Inflammatory macrophage treated with lipopolysaccharide for 1 hour (primary cell): ENCODE results near the gene CENPV.
A peak's percentile ranks its signal among the peaks of the same experiment; 100 is the strongest.
"Not testable (repeated sequence)": the region's sequence is repeated elsewhere in the genome, so short reads cannot be mapped to it uniquely, and the experiment has no call there.

Experiments used
- DNase-seq, 2 donors: peaks; one replicate each; pipeline ENCODE4 v3.0.0-alpha.2; 2020 to 2022

CENPV gene

DNA sequence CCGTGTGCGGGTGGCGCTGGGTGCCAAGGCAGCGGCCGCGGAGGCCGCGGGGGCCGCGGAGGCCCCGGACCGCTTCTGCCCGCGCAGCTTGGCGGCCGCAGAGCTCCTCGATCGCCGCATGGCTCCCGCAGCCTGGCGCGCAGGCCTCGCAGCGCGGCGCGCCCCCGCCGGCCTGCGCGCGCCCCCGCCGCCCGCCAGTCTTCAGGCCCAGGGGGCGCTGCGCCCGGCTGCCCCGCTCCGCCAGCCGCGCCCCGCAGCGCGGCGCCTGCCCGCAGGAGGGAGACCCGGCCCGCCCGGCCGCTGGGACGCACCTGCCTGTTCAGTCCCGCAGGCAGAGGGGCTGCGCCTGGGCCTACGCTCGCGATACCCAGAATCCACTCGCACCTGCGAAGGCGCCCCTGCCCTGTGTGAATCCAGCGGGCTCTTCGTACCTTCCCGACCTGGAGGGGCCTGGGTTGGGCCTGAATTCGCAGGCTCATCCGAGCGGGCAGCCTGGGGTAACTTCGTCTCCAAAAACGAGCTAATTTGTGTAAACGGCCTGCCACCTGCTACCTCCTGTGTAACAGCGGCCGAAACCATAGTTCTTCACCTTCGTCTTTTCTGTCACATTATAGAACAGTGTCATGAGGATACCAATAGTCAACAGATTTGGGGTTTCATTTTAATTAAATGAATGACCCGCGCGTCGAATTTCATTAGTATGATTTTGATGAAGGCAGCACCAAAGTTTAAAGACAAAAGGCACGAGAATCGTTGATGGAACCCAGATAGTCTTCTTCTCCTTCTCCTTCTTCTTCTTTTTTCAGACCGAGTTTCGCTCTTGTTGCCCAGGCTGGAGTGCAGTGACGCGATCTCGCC lies at the start of gene CENPV:
CENPV (minus strand) TSS at position 153 of the 858 bp plus-strand sequence; CDS start at position 120, 33 bp downstream.
- peak in 1 of 2 donors; percentile 20 for DNase-seq

DNA sequence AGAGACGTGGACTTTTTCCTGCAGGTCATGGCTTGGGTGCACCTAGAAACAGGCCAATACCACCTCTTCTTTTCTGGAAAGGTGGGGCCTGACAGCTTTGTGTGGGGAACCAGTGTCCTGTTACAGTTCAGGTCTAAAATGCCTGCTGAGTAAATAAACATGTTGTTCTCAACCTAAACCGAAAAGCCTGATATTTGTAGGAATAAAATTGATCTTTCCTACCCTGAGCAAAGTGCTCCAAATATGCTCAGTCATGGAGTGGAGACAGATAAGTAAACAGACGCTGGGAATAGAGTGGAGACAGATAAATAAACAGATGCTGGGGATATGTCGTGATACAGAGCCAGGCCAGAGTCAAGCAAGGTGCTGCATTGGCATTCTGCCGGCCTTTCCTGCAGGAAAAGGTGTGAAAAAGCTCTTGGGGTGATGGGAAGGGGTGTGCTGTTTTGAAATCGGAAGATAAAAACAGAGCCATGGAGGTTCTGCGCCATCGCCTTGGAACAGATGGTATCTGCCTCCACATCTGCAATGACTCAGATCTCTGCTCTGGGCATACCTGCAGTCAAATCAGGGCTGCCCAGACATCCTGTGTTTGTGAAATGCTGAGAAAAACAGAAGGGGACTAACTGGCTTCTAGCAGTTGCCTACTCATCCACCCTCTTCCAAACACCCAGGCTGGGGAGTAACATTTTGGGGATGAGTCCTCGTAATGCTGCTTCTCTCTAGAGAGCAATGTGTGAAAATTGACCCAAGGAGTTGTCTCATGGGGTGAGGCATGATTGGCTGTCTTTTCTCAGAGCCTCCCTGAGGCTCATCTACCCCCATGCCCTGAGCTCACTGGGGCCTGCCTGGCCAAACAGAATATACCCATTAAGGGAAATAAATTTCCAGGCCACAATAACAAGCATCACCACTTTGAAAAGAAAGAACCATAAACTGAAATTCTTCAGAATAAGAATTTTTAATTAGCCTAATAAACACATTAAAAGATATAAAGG lies 45.3 kb upstream of the CENPV start:
- no peak for DNase-seq

DNA sequence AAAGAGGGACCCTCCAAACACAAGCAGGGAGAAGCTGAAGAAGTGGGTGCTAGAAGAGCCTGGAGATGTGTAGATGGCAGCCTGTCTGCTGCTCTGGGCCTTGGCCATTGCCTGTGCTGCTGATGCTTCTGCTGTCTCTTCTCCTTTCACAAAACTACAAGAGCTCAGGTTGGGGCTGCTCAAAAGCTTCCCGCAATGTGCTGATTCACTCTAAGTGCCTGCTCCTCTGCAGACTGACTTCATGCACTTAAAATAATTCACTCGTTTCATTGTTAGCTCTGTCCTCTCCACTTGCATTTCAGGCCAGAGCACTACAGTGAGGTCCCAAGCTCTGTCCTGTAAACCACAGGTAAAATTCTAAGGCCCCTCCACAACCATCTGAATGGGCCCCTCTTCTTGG lies 43.4 kb upstream of the CENPV start:
- DNase-seq = not testable (repeated sequence)

DNA sequence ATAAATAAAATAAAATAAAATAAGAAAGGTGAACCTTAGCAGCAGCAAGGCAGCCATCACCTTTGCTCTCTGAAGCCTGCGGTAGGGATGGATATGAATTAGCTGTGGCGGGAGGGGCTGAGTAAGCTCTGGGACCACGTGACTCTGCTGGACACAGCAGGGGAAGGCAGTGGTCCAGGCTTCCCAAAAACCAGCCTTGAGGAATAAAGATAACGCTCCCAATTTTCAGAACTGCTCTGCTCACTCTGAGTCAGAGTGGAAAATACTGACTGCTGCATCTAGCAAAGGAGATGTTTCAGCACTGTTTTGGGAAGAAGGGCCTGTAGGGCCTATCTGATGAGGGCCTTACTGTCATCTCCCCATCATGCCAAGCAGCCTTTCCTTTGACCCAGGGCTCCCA lies 42.6 kb upstream of the CENPV start:
- DNase-seq = not testable (repeated sequence)

DNA sequence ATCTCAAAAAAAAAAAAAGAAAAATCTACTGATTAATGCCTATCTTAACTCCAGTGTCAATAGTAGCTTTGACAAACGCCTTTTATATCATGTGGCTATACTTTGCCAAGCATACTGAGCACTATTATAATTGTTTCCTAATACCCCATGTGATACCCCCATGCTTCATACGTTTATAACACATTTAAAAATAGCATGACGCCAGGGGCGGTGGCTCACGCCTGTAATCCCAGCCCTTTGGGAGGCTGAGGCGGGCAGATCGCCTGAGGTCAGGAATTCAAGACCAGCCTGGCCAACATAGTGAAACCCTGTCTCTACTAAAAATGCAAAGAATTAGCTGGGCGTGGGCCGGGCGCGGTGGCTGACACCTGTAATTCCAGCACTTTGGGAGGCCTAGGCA lies 39.2 kb upstream of the CENPV start:
- DNase-seq = not testable (repeated sequence)

DNA sequence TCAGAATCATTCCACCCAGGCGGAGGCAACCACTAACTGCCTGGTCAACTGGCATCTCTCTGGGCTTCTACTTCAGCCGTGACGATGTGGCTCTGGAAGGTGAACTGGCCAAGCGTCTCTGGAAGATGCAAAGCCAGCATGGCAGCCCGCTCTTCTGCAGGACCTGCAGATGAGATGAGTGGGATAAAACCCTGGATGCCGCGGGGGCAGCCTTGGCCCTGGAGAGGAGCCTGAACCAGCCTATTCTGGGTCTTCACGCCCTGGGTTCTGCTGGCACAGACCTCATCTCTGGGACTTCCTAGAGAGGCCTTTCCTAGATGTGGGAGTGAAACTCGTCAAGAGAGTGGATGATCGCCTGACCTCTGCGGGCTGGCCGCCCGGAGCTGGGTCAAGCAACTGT lies 38.2 kb upstream of the CENPV start:
- DNase-seq = no peak

DNA sequence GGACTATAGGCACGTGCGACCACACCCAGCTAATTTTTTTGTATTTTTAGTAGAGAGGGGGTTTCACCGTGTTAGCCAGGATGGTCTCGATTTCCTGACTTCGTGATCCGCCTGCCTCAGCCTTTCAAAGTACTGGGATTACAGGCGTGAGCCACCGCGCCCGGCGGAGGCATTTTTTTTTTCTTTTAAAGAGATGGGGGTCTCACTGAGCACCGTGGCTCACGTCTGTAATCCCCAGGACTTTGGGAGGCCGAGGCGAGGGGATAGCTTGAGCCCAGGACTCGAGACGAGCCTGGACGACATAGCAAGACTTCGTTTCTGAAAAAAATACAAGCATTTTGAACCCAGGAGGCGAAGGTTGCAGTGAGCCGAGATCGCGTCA lies 32.8 kb upstream of the CENPV start:
- DNase-seq = not testable (repeated sequence)

DNA sequence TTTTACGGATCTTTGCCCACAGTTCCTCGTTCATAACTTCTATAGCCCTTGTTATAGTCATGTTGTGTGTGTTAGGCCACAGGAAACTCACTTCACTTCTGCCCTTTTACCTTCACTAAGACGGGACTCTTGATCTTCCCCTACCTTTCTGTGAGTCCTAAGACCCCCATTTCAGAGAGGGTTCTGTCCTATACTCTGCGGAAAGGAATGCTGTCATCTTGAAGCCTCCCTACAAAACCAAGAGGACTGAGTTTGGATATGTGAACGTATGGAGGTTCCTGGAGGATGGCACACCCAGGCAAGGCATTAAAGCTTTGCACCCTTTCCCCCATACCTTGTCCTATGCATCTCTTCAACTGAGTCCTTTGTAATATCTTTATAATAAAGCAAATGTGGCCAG lies 31.3 kb upstream of the CENPV start:
- no peak for DNase-seq

DNA sequence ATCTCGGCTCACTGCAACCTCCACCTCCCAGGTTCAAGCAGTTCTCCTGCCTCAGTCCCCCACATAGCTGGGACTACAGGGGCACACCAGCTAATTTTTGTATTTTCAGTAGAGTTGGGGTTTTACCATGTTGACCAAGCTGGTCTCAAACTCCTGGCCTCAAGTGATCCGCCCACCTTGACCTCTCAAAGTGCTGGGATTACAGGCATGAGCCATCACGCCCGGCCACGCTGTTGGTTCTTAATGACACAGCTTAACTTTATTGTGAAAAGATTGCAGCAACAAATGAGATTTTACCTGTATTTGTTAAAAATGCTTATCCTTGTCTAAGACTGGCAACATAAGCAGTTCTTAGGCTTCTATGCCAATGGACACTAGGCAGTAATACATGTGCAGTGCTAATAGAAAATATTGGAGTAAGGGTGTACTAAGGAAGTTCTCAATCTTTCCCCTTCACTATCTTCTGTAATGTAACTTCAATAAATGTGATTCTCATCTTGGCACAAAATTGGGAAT lies 30.6 kb upstream of the CENPV start:
- DNase-seq = no peak

DNA sequence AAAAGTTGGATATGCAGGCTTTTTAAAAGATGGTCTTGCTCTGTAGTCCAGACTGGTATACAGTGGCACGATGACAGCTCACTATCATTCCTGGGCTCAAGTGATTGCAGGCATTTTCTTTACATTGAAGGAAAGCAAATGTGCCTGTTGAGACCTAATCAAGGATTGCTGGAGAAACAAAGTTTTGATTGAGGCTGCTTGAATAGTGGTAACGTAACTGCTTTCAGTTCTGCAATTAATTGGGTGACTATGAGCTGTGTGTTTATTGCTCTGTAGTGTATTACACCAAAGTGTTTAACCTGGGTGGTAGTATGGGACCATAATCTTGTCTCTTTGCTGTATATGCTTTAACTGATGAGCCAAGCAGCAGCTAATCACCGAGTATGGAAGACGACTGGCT lies 29.9 kb upstream of the CENPV start:
- no peak for DNase-seq

DNA sequence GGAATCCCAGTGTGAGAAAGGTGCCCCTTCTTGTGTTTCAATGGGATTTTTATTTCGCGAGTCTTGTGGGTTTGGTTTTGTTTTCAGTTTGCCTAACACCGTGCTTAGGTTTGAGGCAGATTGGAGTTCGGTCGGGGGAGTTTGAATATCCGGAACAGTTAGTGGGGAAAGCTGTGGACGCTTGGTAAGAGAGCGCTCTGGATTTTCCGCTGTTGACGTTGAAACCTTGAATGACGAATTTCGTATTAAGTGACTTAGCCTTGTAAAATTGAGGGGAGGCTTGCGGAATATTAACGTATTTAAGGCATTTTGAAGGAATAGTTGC lies 28.2 kb upstream of the CENPV start:
- DNase-seq = peak; percentile 76 to 82

DNA sequence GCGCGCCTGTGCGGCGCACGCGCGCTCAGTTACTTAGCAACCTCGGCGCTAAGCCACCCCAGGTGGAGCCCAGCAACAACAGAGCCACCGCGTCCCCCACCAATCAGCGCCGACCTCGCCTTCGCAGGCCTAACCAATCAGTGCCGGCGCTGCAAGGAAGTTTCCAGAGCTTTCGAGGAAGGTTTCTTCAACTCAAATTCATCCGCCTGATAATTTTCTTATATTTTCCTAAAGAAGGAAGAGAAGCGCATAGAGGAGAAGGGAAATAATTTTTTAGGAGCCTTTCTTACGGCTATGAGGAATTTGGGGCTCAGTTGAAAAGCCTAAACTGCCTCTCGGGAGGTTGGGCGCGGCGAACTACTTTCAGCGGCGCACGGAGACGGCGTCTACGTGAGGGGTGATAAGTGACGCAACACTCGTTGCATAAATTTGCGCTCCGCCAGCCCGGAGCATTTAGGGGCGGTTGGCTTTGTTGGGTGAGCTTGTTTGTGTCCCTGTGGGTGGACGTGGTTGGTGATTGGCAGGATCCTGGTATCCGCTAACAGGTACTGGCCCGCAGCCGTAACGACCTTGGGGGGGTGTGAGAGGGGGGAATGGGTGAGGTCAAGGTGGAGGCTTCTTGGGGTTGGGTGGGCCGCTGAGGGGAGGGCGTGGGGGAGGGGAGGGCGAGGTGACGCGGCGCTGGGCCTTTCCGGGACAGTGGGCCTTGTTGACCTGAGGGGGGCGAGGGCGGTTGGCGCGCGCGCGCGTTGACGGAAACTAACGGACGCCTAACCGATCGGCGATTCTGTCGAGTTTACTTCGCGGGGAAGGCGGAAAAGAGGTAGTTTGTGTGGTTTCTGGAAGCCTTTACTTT lies 27.6 kb upstream of the CENPV start, which contains the start of gene UBB:
UBB (plus strand) TSS at position 452 of the 856 bp plus-strand sequence. CDS start 817 bp downstream, outside the sequence.
- peak; percentile 95 to 96 for DNase-seq

DNA sequence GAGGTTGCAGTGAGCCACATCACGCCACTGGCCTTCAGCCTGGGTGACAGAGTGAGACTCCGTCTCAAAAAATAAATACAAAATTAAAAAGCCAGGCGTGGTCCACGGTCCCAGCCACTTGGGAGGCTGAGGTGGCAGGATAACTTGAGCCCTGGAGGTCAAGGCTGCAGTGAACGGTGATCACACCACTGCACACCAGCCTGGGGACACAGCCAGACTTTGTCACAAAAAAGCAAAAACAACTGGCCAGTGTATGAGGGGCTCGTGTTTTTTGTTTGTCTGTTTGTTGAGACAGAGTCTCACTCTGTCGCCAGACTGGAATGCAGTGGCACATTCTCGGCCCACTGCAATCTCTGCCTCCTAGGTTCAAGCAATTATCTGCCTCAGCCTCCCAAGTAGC lies 26.4 kb upstream of the CENPV start:
- no peak for DNase-seq

DNA sequence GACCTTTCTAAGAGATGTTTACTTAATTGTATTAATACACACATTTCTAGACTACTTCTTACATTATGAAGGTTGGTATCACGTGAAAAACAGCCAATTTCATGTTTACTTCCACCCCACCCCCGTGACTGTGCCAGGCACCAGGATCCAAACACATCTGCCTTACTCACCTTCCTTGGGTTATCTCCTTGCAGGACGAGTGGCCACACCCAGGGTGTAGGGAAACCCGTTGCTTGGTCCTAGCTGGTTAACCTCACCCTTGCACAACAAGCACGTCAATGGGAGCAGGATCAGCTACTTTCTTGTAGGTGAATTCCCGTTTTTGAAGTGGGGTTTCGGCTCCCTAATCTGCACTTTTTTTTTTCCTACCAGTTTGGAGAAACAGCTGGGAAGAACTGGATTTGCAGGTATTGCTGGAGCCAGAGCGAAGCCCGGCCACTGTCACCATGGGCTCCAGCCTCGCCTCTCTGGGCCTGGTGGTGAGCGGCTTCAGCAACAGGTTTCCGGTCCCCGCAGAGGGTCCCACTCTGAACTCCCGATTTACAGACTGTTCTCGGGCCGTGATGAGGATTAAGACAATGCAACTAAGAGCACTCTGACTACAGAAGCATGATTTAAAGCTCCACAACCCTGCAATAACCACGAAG lies 25.5 kb upstream of the CENPV start:
- DNase-seq = no peak

DNA sequence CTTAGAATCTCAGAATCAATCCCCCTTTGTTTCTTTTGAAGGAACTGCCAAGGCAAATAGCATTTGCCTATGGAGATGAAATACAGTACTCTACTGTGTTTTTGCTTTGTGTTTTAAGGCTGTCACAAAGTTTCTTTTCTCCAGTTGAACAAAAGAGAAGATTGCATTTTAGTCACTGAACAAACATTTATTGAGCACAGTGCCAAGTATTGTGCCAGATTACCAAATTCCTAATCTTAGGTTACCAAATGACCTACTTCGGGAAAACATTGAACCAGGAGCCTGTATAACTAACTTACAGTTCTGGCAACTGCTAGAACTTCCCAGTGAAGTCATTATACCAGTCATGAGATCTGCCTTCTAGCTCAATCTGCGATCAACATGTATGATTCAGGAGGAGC lies 24.7 kb upstream of the CENPV start:
- DNase-seq = peak in 1 of 2 donors; percentile 38

DNA sequence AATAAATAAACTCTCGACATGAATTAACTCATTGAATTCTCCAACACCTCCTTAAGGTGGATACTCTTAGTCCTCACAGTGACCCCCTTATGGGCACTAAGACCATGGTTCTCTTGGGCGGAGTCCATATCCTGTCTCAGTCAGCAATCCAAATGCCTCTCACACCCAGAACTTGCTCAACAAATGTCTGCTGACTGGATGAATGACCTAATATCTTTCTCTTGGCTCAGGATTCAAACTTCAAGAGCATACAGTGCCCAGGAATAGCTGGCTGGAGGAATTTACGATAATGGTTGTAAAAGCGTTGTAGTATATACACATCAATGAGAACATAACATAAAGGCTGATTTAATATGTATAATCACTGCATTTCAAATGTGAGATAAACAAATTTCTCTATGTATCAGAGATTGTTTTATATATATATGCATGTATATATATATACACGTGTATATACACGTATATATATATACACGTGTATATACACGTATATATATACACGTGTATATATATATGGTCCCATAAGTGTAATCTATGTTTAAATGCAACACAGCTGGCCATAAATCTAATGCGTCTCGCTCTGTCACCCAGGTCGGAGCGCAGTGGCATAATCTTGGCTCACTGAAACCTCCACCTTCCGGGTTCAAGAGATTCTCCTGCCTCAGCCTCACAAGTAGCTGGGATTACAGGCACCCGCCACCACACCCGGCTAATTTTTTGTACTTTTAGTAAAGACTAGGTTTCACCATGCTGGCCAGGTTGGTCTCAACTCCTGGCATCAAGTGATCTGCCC lies 21.1 kb upstream of the CENPV start:
- peak; percentile 62 to 78 for DNase-seq

DNA sequence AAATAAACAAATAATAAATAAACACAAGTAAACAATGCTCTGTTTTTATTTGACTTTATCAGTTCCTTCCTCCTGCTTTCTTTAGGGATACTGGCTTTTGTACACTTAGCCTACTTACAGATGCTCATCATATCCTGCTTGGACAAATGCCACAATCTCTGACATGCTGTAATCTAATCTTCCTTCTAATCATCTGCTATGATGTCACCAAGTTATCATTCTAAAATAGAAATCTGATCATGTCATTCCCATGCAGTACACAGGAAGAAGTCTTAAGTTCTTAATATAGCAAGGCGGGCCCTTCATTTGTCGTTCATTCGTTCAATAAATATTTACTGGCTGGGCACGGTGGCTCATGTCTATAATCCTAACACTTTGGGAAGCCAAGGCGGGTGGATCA lies 18.5 kb upstream of the CENPV start:
- peak; percentile 22 to 63 for DNase-seq

DNA sequence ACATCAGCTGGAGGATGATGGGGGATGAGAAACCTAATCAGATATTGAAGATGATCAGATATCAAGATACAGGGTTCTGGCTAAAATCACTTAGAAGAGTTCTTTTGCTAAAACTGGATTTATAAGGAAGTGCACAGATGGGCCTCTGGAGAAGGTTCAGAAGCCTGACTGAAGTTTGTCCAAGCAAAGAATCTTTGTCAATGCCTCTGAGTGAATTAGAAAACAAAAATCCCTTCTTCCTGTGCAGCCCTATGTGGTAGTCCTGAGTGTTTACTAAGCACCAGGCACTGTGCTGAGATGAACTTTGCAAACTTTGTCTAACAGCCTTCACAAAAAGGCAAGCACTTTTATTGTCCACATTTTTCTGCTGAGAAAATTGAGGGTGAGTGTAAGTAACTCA lies 11.4 kb upstream of the CENPV start:
- no peak for DNase-seq

DNA sequence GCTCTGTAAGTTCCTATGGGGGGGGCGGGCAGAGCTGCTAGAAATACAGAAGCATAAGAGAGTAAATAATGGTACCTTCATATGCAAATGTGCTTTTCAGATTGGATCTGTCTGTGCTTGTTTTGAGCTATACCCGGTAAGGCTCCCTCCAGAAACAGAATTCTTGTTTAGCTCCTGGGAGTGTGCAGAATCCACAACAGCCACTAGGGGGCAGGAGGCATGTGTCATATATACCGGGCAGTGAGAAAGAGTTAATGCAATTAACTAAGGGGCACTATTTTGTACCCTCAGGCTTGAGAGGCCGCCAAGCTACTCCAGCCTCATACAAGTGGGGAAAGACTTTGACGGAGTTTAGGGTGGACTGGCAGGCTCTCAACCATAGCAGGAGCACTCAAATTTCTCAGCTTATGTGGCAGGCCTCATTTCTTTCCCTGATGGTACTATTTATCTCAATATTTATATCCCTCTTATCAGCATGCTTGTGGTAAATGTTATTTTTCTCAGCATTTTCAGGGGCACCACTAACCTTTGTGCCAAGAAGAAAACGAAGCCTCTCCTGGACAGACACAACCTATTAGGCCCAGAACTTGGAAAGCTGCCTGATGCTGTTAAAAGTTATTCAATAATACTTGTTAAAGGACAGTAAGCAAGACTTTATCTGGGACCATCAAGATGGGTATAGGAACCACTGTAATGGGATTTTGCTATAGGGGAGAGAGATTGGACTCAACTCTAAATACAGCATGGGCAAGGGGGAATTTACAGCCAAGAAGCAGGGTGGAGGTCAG lies 10.7 kb upstream of the CENPV start:
- peak; percentile 50 to 94 for DNase-seq

DNA sequence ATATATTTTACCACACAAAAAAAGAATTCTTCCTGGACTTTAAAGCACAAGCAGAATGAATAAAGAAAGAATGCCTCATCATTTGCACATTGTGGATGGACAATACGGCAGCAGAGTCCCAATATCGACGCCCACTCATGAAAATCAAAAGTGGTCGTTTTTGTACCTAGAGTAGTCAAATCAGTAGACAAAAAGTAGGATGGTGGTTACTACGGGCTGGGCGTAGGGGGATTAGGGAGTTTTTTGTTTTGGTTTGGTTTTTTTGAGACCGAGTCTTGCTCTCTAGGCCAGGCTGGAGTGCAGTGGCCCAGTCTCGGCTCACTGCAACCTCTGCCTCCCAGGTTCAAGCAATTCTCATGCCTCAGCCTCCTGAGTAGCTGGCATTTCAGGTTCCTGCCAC lies 8.6 kb upstream of the CENPV start:
- no peak for DNase-seq
